ENCODE results near the gene RXRB.

RXRB gene

DNA sequence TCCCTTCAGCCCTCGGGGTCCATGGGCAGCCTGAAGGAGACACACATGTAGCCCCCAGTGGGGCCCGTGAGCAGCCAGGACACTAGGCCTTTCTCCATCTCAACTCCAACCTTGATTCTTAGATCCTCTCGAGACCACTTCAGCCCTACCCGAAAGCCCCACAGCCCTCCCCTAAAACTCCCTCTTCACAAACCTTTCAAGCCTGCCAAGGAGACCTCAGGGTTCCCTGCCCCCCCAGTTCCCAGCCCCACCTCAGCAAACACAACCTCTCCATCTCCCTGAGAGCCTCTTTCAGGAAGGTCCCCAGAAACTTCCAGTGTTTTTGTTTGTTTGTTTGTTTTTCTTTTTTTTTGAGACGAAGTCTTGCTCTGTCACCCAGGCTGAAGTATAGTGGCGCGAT lies 19.3 kb downstream of the RXRB start:
- H3K9ac ChIP-seq (ENCODE audit: low read length): no peak overlapping the region
- H3K79me2 ChIP-seq (ENCODE audit: low read length): no peaks in the 10 kb centered on the region
- TF ChIP-seq, protein P1, sequence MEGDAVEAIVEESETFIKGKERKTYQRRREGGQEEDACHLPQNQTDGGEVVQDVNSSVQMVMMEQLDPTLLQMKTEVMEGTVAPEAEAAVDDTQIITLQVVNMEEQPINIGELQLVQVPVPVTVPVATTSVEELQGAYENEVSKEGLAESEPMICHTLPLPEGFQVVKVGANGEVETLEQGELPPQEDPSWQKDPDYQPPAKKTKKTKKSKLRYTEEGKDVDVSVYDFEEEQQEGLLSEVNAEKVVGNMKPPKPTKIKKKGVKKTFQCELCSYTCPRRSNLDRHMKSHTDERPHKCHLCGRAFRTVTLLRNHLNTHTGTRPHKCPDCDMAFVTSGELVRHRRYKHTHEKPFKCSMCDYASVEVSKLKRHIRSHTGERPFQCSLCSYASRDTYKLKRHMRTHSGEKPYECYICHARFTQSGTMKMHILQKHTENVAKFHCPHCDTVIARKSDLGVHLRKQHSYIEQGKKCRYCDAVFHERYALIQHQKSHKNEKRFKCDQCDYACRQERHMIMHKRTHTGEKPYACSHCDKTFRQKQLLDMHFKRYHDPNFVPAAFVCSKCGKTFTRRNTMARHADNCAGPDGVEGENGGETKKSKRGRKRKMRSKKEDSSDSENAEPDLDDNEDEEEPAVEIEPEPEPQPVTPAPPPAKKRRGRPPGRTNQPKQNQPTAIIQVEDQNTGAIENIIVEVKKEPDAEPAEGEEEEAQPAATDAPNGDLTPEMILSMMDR (IDR thresholded peaks at IDR 0.05; ENCODE audit: low read depth, low read length): no peak
- TF ChIP-seq EZH2phosphoT487 (IDR thresholded peaks at IDR 0.05; ENCODE audit: low read depth): no peak
- H3K36me3 ChIP-seq (replicated peaks; ENCODE audit: low read depth, low read length): no peaks in the 10 kb centered on the region
- H3K27me3 ChIP-seq (ENCODE audit: low read depth, low read length): no peaks in the 10 kb centered on the region
- H3K4me2 ChIP-seq (ENCODE audit: low read length): no peak overlapping the region
- H3K4me3 ChIP-seq (ENCODE audit: low read length): no peak overlapping the region
- no peaks in the 10 kb centered on the region for H3K9me3 ChIP-seq (ENCODE audit: insufficient read depth, low read length)
- peaks cover 5% of the 10 kb centered on the region; the same call in 1 of the 2 replicates for H3K4me1 ChIP-seq (ENCODE audit: low read length)
- no peak overlapping the region for H3K27ac ChIP-seq (ENCODE audit: low read length)
- H2AFZ ChIP-seq (ENCODE audit: low read depth, low read length): no peak overlapping the region
- no peaks in the 10 kb centered on the region for H4K20me1 ChIP-seq (ENCODE audit: insufficient read depth, low read length)

DNA sequence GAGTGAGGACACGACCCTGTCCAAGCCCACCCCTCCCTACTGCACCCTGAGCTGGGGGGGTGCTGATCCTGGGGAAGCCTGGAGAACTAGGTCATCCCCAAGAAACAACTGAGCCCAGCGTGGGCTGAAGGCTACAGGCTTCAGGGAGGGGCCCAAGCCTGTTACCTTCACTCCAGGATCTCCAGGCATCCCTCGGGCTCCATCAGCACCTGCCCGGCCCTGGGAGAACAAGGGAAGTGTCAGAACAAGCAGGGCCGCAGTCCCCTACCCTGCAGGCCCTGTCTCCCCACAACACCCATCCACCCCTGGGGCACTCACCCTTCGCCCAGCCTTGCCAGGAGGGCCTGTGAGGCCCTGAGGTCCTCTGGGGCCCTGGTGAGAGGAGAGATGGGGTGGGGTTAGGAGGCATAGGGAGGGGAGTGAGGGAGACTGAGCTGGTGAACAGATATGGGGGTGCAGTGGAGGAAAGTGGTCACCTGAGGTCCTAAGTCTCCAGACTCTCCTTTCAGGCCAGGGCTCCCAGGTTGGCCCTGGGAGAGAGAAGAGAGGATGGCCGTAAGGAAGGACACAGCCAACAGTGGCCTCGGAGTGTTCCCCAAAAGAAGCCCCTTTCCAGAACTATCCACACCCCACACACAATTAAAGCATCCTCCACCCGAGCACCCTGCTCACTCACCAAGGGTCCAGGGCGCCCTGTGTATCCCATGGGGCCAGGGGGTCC lies 21.6 kb downstream of the RXRB start:
- Histone ChIP-seq H2AFZ (ENCODE audit: low read depth, low read length) (no peak overlapping the region), H3K4me3 (ENCODE audit: low read length) (no peak overlapping the region), H3K27ac (ENCODE audit: low read length) (no peak overlapping the region), H4K20me1 (ENCODE audit: insufficient read depth, low read length) (no peaks in the 10 kb centered on the region), H3K4me1 (ENCODE audit: low read length) (peaks cover 5% of the 10 kb centered on the region; the same call in 1 of the 2 replicates), H3K27me3 (ENCODE audit: low read depth, low read length) (no peaks in the 10 kb centered on the region), H3K9ac (ENCODE audit: low read length) (no peak overlapping the region), H3K9me3 (ENCODE audit: insufficient read depth, low read length) (no peaks in the 10 kb centered on the region), H3K79me2 (ENCODE audit: low read length) (no peaks in the 10 kb centered on the region), H3K4me2 (ENCODE audit: low read length) (no peak overlapping the region), H3K36me3 (replicated peaks; ENCODE audit: low read depth, low read length) (no peaks in the 10 kb centered on the region)
- no peak for TF ChIP-seq EZH2phosphoT487 (IDR thresholded peaks at IDR 0.05; ENCODE audit: low read depth)
- TF ChIP-seq, protein P1 (IDR thresholded peaks at IDR 0.05; ENCODE audit: low read depth, low read length): no peak

DNA sequence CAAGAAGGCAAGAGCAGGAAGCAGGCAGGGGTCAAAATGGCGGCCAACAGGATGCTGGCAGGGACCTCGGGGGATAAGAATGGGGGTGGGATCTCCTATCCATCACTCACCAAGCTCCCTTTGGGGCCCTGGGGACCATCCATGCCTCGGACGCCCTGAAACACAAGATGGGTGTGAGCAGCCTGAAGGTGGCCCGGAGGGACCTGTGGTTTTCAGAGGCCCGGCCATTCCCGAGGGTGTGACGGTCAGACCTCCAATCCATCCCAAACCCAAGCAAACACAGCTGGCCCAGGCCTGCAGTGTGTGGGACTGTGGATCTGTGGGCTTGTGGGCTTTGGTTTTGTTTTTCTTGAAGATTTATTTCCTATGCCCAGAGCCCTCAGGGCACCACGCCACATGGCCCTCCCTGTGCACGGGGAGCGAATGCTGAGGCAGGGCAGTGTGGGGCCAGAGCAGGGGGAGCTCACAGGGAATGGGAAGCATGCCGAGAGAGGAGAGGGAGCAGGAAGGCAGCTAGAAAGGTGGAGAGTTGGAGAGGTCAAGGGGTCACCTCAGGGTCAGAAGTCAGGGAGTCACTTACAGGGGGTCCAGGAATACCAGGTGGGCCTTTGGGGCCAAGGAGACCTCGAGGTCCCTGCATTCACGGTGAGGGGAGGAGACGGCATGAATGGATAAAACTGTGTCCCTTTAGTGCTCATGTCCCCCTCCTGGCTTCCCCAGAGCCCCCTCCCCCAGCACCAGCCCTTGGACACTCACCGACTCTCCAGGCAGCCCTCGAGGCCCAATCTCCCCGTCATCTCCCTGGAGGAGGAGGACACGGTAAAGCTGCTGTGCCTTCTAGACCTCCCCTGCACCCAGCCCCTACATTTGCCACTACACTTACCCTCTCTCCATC lies 22.7 kb downstream of the RXRB start:
- no peaks in the 10 kb centered on the region for H4K20me1 ChIP-seq (ENCODE audit: insufficient read depth, low read length)
- no peaks in the 10 kb centered on the region for H3K36me3 ChIP-seq (replicated peaks; ENCODE audit: low read depth, low read length)
- no peak overlapping the region for H3K4me3 ChIP-seq (ENCODE audit: low read length)
- no peak for TF ChIP-seq EZH2phosphoT487 (IDR thresholded peaks at IDR 0.05; ENCODE audit: low read depth)
- H3K27ac ChIP-seq (ENCODE audit: low read length): no peak overlapping the region
- H2AFZ ChIP-seq (ENCODE audit: low read depth, low read length): no peak overlapping the region
- H3K4me1 ChIP-seq (ENCODE audit: low read length): no peaks in the 10 kb centered on the region
- H3K4me2 ChIP-seq (ENCODE audit: low read length): no peak overlapping the region
- H3K9ac ChIP-seq (ENCODE audit: low read length): no peak overlapping the region
- no peaks in the 10 kb centered on the region for H3K9me3 ChIP-seq (ENCODE audit: insufficient read depth, low read length)
- H3K79me2 ChIP-seq (ENCODE audit: low read length): no peaks in the 10 kb centered on the region
- no peaks in the 10 kb centered on the region for H3K27me3 ChIP-seq (ENCODE audit: low read depth, low read length)

DNA sequence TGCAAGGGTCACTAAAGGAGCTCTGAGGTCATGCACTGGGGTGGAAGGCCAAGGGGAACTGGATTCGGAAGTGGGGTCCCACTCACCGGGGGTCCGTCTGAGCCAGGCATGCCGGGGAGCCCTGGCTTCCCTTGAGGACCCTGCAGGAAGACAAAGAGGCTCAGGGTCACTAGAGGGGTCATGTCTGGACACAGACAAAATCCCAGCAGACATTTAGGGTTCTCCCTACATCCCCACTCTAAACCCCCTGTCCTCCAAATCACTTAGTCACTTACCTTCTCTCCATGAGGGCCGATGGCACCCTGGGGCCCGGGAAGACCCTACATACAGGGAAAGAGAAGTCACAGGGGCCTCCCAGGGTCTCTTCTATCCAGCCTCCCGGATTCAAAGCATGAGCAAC lies 23.6 kb downstream of the RXRB start:
- Histone ChIP-seq H3K9ac (ENCODE audit: low read length) (no peak overlapping the region), H3K4me2 (ENCODE audit: low read length) (no peak overlapping the region), H3K27ac (ENCODE audit: low read length) (no peak overlapping the region), H3K79me2 (ENCODE audit: low read length) (no peaks in the 10 kb centered on the region), H4K20me1 (ENCODE audit: insufficient read depth, low read length) (no peaks in the 10 kb centered on the region), H3K36me3 (replicated peaks; ENCODE audit: low read depth, low read length) (no peaks in the 10 kb centered on the region), H3K4me3 (ENCODE audit: low read length) (no peak overlapping the region), H3K4me1 (ENCODE audit: low read length) (peaks cover 4% of the 10 kb centered on the region; the same call in 1 of the 2 replicates), H3K27me3 (ENCODE audit: low read depth, low read length) (no peaks in the 10 kb centered on the region), H3K9me3 (ENCODE audit: insufficient read depth, low read length) (no peaks in the 10 kb centered on the region), H2AFZ (ENCODE audit: low read depth, low read length) (no peak overlapping the region)
- TF ChIP-seq, protein P1 (IDR thresholded peaks at IDR 0.05; ENCODE audit: low read depth, low read length): no peak
- TF ChIP-seq EZH2phosphoT487 (IDR thresholded peaks at IDR 0.05; ENCODE audit: low read depth): no peak
